ENCODE data around the gene HSD17B3.

The HSD17B3 gene

DNA sequence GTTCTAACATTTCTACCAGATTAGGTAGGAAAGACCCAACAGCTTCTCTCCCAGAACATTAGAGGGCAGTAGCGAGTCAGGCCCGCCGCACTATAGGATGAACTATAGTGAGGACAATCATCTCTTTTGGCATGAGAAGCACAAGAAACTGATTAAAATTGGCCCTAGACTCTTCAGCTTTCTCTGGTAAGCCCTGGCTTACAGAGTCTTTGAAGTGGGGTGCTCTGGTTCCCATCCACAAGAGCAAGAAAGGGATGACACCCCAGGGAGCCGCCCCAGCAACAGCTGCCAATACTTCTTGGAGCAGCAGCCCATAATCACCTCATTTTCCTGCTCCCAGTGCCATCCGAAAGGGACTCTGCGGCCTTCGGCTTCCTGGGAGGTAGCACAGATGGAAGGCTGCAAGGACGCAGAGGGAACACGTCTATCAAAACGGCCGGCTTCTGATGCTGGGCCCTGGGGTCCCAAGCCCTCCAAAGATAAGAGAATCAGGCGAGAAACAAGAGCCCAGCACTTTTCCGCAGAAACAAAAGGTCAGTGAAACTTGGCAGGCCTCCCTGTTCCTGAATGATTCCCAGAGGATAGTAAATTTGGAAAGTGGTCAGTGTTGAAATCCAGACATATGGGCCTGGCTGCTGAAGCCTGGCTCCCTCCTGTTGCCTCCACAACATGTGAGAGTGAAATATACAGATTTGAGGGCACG, 69.3 kb downstream of the HSD17B3 start:
- peak; percentile 22 for DNase-seq

DNA sequence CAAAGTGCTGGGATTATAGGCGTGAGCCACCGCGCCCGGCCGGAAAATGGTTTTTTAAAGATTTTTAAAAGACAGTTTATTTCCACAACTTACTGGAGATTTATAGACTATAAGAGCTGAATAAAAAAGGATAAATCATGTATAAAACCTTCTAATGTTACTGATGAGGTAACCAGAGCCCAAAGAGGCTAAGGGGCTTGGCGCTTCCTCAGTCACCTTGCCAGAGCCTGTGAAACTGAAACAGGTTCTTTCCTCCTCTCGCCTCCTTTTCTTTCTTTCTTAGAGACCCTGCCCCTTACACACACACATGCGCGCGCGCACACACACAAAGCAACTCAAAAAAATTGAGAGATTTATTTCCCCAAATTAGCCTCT, 69.8 kb downstream of the HSD17B3 start:
- no peak for DNase-seq

DNA sequence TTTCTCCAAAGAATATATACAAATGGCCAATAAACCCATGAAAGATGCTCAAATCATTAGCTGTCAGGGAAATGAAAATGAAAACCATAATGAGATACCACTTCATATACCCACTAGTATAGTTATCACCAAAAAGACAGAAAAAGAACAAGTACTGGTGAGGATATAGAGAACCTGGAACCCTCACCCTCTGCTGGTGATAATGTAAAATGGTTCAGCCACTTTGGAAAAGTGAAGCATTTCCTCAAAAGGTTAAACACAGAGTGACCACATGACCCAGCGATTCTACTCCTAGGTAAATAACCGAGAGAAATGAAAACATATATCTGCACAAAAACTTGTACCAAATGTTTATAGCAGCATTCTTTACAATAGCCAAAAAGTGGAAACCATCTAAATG, 72.0 kb downstream of the HSD17B3 start:
- no peak for DNase-seq

DNA sequence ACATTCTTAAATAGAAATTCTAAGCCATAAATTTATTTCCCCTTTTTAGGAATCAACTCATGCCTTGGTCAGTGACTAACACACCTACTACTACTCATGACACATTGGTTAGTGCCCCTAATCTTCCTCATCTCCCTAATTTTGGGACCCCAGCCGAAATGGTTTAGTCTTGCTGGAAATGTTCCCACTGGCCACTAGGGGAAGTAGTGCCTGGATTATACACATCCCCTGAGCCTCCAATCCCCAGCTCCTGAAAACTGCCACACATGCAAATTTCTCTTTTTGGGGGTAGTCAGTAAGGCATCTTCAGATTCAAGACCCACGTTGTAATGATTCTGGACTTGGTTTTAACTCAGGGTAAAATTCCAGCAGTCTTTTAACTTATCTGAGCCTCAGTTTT, 79.8 kb downstream of the HSD17B3 start:
- no peak for DNase-seq

DNA sequence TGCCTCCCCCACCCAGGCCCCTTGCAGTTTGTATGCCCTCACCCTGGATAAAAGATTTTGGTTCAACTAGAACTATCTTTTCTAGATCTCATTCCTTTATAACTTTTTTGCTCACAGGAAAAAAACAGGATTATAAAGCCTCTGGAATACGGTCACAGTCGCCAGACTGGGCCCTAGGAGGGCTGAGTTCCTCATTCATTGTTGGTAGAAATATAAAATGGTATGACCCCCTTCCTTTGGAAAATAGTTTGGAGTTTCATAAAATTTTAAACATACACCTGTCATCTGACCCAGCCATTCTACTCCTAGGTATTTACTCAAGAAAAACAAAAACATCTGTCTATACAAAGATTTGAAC, 82.1 kb downstream of the HSD17B3 start:
- DNase-seq = no peak

DNA sequence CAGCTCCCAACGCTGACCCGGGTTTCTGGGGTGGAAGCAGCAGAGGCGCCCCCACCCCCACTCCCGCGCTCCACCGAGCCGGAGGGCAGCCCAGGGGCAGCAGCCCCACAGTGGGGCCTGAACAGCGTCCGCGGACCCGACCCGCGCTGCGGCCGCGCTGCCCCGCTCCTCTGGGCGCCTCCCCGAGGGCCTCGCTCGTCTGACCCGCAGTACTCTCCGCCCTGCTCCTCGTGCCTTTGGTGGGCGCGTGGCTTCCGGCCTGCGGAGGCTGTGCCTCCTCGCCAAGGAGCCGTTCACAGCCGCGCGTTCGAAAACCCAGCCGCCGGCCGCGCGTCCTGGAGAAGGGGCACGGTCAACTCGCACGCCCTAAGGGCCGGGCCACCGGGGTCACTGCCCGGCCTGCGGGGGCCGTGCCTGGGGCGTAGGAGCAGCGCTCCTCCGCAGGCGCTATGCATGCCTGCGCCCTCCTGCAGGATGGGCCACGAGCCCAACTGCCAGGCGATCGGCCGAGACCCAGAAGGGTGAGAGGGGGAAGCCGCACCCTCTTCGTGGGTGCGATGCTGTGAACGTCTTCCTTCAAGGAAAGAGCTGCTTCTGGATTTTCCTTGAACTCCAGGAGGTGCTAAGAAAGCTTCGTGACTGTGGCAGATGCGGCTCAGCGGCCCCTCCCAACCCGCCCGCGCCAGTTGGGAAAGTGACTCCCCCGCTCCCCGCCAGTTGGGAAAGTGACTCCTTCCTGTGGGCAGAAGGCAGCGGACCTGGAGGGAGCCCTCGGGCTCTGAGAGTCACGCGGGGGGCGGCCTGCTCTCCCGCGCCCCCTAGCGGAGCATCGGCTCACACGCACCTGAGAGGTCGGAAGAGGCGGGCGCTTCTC, 82.7 kb downstream of the HSD17B3 start:
- peak; percentile 20 for DNase-seq

DNA sequence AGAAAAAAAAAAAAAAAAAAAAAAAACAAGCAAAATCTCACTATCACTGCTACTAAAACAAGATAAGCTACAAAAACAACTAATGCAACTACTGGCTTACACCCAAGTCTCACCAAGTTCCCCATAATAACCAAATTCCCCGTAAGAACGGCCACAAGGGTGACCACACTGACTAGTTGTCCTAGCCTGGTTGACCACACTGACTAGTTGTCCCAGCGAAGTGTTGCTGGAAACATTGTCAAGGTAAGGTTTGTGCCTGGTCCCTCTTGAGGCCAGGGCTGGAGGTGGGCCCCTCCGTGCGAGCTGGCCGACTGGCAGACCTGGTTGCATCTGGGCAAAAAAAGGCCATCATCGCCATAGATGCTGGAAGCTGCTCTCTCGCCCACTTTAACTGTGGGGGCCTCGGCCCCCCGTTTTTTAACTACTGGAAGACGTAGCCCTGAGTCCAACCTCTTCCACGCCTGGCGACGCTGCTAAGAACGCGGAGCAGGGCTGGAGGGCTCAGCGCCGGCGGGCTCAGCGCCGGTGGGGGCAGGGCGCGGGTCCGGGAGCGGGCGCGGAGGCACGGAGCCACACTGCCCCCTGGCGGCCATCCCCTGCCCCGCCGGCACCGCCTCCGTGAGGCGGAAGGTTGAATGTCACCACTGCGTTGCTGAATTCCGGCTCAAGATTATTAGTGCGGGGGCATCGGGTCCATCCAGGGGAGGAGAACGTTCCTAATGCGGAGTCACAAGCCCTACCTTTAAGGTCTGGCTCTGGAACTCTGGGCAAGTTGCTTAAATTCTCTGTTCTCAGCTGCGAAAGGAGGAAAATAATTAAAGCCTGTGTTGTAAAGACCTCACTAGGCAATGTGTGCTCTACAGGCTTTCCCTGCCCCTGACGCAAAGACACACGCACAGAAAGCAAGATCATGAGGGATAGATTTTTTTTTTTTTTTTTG, 84.0 kb downstream of the HSD17B3 start:
- DNase-seq = peak; percentile 47

DNA sequence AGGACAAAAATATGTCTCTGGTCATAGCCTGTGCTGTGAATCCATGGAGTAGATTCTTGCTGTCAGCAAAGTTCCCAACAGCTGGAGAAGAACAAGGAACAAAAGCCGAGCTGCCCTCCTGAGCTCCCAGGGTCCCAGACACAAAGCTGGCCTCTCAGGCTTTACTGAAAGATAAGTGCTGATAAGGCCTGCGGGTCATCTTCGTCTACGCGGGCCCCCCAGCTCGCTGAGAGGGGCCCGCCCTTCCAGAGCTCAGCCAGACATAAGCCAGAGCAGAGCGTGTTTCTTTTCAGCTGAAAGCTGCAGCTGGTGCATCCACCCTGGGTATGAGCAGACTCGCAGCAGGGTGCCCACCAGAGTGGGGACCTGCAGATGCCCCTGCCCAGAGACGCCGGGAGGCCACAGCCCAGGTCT, 84.7 kb downstream of the HSD17B3 start:
- no peak for DNase-seq

DNA sequence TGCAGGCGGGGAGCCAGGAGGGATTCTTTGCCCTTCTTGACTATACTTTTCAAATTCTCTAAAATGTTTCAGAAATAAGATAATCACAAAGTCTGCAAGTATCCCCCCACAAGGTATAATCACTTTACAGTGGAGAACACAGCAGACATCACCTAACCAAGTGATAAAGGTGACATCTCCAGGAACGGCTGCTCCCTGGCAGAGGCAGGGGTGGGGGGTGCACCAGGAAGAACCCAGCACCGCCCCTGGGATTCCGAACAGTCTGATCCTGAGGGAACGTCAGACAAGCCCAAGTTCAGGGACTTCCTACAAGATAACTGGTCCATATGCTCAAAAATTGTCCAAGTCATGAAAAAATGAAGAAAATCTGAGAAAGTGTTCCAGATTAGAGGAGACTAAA, 85.4 kb downstream of the HSD17B3 start:
- no peak for DNase-seq

DNA sequence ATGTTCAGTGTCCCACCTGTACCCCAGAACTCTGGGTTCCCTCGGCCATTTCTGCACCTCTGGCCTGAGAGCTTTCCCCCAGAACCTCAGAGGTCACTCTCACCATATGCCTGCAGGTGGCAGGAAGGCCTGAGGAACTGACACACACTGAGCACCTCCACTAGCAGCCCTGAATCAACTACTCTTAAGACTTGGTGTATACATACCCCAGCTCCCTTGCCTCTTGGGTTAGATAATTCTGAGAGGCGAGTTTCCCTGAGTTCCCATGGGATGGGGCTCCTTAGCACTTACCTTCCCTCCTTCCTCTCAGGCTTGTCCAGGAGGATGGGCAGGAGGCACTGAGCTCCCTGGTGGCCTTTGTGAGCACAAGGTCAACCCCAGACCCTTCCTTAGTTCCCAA, 86.1 kb downstream of the HSD17B3 start:
- DNase-seq = no peak

DNA sequence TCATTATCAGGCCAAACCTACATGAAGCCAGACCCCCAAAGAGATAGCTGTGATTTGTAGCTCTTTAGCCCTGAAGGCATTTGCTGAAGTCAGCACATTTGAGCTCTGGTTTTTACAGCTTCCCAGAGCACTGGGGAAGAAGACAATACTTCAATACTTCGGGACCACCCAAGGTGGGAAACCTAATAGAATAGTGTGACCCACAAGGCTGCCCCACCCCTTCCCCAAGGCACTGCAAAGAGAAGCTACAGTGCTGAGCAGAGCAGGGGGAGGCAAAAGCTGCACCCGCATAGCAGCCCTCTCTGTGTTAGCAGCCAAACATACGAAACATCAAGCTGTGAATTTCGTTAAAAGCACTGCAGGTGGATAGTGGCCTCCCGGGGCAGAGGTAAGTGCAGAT, 87.3 kb downstream of the HSD17B3 start:
- no peak for DNase-seq

DNA sequence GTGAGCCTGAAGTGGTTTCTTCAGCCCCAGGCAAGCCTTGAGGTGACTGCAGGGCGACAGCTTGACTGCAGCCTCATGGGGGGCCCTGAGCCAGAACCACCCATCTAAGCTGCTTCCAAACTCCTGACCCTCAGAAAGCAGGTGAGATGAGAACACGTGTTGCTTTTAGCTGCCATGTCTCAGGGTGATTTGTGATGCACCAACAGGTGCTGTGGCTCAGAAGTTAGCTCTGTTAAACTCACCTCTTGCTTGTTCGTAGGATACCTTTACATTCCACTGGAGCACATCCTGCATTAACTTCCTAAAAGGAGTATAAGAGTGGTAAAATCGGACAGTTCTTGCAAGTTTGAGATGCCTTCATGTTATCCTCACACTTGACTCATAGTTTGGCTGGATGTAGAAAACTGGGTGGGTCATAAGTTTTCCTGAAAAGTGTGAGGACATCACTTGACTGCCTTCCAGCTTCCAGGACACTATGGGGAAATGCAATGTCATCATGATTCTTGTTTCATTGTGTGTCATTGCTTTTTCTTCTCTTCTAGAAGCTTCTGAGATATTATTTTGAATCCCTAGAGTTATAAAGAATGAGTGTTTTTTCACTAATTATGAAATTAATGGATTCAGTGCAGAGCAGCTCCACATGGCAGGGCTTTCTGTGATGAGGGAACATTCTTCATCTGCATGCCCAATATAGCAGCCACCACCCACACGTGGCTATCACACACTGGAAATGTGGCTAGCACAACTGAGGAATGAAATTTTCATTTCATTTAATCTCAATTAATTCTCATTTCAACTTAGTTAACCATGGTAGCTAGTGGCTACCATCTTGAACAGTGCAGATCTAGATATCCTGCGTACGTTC, 92.3 kb downstream of the HSD17B3 start:
- no peak for DNase-seq

DNA sequence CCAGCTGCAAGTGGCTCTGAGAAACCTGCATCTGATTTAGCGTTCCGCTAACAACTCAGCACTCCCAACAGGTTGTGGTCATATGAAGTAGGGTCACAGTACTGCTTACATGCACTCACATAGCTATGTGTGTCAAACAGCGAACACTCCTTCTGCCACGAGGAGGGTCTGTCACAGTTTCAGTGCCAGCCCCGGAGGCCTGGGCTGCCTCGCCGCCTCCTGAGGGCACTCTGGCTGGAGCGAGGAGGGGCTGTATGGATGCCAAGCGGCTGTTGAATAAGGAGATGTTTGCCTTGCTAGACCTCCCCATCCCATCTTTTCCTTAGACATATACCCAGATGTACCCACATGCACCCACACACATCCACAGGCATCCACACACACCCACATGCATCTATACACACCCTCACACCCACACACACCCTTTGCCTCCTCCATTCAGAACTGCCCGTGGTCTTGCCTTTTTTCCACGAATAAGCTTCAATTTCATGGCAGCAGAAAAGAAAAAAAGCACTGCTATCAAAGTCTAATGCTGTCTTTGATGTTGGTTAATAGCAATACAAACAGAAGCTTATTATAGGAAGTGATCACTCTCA, 95.7 kb downstream of the HSD17B3 start:
- no peak for DNase-seq

DNA sequence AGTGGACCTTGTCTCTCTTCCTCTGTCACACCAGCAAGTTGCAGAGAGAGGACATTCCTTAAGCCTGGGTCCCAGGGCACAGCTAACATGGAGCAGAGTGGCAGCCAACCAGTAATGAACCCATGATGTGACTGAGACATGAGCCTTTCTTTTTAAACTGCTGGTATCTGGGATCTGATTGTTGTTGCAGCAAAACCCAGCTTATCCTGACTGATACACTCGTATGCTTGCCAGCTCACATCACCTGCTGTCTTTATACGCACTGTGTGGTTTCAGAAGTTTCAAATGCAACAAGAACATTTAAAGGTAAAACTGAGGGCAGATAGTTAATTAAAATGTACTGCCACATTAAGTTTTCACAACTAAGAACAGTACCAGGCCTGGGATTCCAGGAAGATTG, 97.1 kb downstream of the HSD17B3 start:
- no peak for DNase-seq

DNA sequence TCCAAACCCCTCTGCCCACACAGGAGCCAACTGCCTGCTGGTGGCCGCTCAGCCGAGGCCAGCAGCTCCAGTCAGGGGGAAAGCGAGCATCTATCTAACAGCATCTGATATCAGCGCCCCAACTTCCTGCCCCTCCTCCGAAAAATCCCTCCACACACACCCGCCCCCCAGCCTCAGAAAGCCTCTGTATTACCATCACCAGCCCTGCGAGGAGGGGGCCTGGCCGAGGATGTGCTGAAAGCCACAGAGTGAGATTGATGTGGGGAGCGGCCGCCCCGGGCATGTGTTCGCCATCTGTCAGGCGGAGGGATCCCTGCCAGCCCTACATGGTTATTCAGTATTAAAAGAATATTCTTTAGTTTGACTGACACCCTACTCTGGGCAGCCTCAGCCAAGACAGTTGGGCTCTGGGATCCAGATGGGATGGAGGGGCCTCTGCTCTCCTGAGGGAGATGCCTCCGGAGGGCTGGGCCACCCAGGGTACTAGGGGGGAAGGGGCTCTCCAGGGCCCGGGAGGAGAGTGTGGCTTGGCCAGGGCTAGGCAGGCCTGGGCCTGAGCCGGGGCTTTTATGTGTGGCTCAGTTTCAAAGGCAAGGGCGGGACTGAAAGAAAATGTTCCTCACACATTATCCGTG, 98.0 kb downstream of the HSD17B3 start:
- DNase-seq = no peak

DNA sequence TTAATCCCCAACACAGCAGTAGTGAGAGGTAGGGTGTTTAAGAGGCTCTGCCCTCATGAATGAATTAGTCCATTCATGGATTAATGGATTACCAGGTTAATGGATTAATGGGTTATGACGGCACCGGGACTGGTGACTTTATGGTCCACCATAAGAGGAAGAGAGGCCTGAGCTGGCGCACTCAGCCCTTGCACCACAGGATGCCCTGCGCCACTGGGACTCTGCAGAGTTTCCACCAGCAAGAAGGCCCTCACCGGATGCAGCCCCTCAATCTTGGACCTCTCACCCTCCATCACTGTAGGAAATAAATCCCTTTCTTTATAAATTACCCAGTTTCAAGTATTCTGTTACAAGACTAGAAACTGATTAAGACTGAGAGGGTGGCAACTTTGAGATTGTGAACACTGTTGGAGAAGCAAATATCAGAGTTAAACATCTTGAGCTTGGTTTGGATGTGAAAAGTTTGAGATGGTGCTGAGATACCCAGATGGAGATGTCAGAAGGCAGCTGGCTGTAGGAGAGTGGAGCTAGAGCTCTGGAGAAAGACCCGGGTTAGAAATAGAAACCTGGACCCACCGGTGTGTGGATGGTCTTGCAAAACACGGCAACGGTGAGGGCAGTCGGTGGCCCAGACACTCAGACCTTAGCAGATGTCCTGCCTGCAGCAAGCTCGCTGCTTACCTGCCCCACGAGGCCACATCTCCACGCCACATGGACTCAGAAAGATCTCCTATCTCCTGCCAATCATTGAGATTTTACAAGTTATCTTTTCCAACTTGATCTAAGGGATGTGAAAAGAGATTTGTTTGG, 98.8 kb downstream of the HSD17B3 start:
- no peak for DNase-seq

DNA sequence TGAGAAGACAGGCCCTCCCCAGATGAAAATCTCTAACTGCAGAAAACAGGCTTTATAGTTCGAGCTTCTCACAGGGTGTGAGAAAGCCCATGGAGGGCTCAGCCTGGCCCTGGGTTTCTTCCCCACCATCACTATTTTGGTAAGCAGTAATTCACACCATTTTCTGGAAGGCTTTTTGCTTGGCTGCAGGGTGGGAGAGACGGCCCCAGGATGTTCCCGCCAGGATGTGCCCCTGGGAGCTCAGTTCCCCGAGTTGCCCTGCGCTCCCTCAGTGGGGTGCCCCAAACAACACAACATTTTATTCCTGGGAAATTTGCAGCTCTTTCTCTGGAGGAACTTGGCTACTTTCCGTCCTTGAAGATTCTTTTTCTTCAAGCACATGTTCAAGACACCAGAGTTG, 100.8 kb downstream of the HSD17B3 start:
- no peak for DNase-seq

DNA sequence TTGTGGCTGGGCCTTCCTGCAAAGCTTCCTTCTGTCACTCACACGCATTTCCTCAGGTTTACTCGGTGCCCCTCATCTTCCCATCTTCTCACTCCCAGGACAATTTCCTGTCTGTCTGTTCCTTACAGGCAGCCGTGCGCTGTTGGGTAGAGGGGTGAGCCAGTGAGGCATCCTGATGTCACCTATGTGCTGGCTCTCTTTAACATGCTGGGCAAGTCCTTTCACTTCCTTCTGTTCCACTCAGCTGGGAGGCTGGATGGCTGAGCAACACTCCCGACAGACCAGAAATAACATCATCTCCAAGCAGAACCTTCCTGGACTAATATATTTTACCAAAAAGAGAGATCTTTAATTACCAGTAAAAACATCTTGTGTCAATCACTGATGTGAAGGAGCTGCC, 103.0 kb downstream of the HSD17B3 start:
- no peak for DNase-seq

DNA sequence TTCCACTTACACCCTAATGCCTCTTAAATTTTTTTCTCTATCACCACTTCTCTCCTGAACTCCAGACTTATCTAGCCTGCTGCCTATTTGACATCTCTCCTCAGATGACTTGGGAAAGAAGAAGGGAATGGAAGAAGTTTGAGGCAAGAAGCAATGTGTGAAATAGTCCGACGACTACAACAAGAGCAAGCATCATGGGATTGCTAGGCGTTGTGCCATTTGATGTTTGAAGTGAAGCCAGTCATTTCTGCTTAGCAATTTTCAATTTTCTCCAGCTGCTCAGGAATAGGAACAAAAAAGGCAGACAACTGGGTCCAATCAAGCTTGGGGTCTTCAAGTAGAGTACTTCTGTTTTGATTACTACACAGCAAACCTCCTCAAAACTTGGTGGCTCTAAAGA, 106.4 kb downstream of the HSD17B3 start:
- DNase-seq = no peak

DNA sequence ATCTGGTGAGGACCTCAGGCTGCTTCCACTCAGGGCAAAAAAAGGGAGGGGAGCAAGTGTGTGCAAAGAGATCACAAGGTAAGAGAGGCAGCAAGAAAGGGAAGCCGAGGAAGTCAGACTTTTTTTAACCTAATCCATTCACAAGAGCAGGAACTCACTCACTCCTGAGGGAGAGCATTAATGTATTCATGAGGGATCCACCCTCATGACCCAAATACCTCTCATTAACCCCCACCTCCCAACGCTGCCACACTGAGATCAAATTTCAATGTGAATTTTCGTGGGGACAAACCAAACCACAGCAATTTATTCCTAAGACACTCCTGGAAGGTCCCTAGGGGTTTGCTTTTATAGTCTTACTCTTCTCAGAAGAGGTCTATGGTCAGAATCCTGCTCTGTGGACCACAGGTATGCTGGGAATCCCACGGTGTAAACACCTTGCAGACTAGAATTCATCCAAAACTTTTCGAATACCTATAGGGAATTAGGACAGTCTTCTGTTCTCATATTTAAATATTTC, 108.7 kb downstream of the HSD17B3 start:
- no peak for DNase-seq

Data from NCI-H1092 (cell line).